Tibial nerve (tissue), 4 donors: ENCODE measurements around the gene VLDLR.

ENCODE experiments used
- CTCF ChIP-seq, 5 experiments: fragments of 200-600 bp in 3 of 5; fragments of 450-650 bp in 2 of 5; sonication (generic) in 3 of 5; IDR thresholded peaks; one replicate each; pipeline ENCODE4 v1.5.1; 2016 to 2019; ENCODE audit warnings: antibody characterized with exemption in 5 of 5, mild to moderate bottlenecking in 3 of 5, moderate library complexity in 2 of 5
- EP300 ChIP-seq, 2 donors: sonication (generic); formaldehyde crosslinking; IDR thresholded peaks; one replicate each; pipeline ENCODE4 v1.6.1; 2017; ENCODE audit warnings: antibody characterized with exemption in 2 of 2, mild to moderate bottlenecking in 1 of 2
- POLR2A ChIP-seq, 2 donors: fragments of 450-650 bp; IDR thresholded peaks; one replicate each; pipeline ENCODE4 v1.6.1; 2017; ENCODE audit warnings: antibody characterized with exemption in 2 of 2, mild to moderate bottlenecking in 2 of 2, moderate library complexity in 2 of 2

- TF ChIP-seq CTCF (IDR thresholded peaks at IDR 0.05): no peak
- no peak for TF ChIP-seq POLR2A (IDR thresholded peaks at IDR 0.05)
- TF ChIP-seq EP300 (IDR thresholded peaks at IDR 0.05): no peak
These were observed 20.5 kb downstream of the VLDLR start for GRCh38 chr9:2642068-2642467.
